ENCODE data around the gene EVX2.

The EVX2 gene

GRCh38 chr2:176122052-176122682 lies 38.4 kb upstream of the EVX2 start:
- DNase-seq (ENCODE audit: low read depth), result no peak

- DNase-seq (ENCODE audit: low read depth), result no peak
Observed at GRCh38 chr2:176121190-176122051, 37.7 kb upstream of the EVX2 start.

DNA sequence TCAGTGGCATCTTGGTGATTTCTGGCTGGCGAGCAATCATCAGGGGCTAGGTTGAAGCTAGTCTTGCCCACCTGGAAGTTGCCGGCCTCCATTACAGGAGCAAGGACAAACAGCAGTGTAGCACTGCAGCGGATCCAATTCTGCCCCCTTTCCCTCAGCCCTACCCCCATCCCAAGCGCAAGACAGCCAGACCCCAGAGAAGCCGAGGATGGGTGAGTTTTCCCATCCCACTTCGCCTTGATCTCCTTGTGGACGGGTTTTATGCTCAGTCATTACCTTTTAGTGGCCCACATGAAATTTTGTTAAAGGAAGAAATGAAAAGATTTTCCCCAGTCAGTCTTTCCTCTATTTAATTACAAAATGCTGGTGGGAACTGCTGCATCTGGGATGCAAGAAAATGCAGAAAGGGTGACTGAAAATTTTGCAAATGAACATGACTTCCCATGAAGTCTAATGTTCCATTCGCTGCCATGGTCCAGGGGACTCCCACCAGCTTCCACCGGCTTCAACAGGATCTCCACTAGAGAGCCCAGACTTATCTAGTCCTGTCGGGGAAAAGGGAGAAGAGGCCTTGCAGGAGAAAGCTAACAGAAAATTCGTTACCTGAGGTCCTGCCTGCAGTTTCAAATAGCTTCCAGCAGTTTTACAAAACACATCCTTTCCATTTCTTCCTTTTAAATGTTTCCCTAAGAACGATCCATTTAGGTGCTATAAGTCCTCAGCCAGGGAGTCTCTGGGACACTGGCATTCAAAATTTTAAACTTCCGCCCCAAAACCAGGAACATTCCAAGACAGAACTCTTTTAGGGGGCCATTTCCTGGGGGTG lies 36.8 kb upstream of the EVX2 start:
- no peak for DNase-seq (ENCODE audit: low read depth)

GRCh38 chr2:176118601-176119339 lies 35.0 kb upstream of the EVX2 start:
- no peak for DNase-seq (ENCODE audit: low read depth)

- no peak for DNase-seq (ENCODE audit: low read depth)
Observed at GRCh38 chr2:176117823-176118371, 34.1 kb upstream of the EVX2 start.

- DNase-seq (ENCODE audit: low read depth), result no peak
Observed at GRCh38 chr2:176117162-176117822, 33.5 kb upstream of the EVX2 start.

- DNase-seq (ENCODE audit: low read depth), result no peak
Observed at GRCh38 chr2:176115883-176116813, 32.4 kb upstream of the EVX2 start, which contains the start of gene HOXD10. TSS of gene HOXD10 (plus strand) at chr2:176116778. CDS start at chr2:176116834, 56 bp downstream.

DNA sequence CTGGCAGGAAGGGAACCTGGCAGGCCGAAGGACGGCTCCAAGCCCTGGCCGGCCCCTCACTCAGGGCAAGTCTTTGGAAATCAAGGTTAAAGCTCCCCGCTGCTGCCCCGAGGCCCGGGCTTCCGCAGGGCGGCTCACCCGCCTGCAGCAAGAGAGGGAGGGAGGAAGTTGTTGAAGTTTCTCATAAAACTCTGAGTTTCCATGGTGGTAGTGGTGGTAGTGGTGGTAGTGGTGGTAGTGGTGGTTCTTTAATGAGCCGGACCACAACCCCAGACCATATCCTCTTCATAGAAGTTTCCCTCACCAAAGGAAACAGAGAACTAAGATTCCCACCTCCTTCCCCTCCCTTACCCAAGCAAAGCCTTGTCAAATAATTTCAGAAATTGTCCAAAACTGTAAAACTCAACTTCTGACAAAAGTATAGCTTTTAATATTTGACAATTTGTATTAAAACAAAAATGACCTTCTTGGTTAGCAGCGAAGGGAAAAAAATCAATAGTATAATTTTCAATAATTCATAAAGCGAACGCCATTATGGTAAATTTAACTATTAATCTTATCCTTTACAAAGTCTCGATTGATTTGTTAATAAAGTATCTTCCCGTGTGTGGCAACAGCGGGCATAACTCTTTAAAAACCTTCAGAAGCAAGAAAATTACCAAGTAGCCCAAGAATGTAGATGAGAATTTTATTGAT lies 31.3 kb upstream of the EVX2 start:
- DNase-seq (ENCODE audit: low read depth), result no peak

- no peak for DNase-seq (ENCODE audit: low read depth)
Observed at GRCh38 chr2:176114120-176114929, 30.6 kb upstream of the EVX2 start.

GRCh38 chr2:176112375-176113302 lies 28.9 kb upstream of the EVX2 start:
- DNase-seq (ENCODE audit: low read depth), result no peak

DNA sequence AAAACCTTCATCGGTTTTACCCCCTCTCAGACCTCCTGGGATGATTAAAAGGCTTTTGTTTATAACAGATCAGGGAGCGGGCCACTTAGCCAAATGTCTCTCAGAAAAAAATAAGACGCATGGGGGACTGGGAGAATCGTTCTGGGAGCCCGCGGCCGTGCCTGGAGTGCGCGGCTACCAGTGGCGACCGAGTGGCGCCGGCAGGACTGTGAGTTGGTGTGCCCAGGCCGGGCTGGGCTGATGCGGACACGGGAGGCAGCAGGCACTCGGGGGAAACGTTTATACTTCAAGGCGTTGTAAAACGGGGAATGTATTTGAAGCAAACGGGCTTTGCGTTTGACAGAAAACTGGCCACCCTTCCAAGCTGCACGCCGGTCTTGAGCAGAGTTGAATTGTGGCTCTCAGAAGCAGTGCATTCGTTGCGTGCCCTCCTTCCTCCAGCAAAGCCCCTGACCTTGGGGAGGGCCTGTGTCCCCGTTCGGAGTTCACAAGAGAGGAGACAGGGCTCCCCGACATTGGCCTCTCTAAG lies 28.1 kb upstream of the EVX2 start:
- DNase-seq (ENCODE audit: low read depth), result no peak

GRCh38 chr2:176111309-176111663 lies 27.5 kb upstream of the EVX2 start:
- DNase-seq (ENCODE audit: low read depth), result no peak

DNA sequence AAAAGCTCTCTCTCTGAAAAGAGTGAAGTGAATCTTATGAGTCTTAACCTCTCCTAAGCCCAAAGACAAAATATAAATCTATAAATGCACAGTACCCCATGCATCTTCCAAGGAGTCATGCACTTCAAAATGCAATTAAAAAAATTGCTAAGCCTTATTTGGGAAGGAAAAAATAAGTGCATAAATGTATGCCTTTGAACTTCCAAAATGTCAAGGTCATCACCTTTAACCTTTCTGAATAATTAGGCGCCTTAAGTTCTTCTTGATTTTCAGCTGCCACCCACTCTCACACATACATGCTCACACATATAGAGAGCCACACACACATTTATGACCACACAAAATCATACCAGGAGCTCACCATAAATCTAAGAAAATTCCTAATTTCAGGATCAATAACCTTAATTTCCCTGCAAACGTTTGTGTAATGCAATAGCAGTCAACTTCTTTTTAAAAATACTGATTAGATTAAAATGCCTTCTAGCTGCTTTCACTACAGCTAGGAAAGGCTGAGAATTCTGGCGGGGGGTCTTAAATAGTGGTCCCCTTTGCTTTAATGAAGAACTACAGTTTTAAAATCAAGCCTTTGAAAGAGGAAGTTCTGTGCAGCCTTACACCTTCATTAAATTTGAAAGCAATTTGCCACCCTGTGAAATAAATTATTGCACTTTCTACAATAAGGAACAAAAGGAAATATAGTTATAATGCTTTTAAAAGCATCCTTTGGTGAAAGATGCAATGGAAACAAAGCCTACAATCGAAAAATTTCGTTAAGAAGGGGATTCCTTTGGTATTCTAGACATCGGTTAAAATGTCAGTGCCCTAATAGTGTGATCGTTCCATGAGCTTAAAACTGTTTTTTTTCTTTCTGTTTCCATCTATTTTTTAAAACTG lies 26.9 kb upstream of the EVX2 start:
- no peak for DNase-seq (ENCODE audit: low read depth)

DNA sequence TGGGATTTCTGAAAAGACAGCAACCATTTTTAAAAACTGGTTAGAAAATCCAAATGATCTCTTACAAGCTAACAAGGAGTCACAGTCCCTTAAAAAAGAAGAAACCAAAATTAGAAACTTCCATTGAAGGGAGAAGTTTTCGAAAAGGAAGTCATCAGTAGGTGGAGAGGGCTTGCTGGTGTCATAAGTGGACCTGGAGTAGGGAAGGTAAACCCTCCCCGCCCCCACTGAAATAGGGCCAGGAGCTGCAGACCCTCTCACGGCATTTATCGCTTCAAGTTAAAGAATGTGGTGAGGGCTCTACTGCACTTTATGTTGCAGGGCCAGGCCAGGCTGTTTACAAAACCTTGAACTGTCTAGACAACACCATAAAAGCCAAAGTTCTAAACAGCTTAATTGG lies 26.2 kb upstream of the EVX2 start:
- DNase-seq (ENCODE audit: low read depth), result no peak

GRCh38 chr2:176109192-176109901 lies 25.6 kb upstream of the EVX2 start:
- no peak for DNase-seq (ENCODE audit: low read depth)

Data from stimulated activated CD8-positive, alpha-beta memory T cell treated with anti-CD3 and anti-CD28 coated beads, Interleukin-7, amount 100 ng/mL, for 24 hours (primary cell).